Measurements from ENCODE around the gene POLH.

The POLH gene

DNA sequence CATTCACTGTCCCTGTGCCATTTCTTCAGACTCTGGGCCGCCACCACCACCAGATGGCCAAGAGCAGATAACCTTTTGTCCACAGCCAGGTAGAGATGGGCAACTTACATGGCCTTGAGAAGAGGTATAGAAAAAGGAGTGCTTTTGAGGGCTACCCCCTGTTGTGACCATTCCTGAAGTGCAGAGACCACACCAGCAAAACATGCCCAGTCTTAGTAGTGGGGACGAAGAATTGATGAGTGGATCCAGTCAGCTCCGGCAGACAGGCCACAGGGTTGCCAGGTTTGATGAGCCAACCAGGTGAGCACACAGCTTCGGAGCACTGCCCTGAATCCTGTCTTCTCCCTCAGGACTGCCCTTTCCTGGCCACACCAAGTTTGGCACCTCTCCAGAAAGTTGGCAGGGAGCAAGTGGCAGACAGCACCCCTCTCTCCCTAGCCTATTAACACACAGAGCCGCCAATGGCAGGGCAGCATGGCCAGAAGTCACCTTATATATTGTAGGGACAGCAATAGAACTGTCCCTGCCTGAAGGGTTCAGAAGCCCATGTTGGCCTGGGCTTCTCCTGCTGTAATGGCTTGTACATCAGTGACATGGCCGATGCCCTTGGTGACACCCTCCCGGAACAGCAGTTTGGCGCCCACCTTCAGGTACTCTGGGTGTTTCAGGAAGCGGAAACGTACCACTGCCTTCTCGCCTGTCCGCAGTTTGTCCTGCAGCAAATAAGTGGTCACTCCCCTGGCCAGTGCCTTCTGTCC lies 45.3 kb downstream of the POLH start:
- TF ChIP-seq, protein P1, sequence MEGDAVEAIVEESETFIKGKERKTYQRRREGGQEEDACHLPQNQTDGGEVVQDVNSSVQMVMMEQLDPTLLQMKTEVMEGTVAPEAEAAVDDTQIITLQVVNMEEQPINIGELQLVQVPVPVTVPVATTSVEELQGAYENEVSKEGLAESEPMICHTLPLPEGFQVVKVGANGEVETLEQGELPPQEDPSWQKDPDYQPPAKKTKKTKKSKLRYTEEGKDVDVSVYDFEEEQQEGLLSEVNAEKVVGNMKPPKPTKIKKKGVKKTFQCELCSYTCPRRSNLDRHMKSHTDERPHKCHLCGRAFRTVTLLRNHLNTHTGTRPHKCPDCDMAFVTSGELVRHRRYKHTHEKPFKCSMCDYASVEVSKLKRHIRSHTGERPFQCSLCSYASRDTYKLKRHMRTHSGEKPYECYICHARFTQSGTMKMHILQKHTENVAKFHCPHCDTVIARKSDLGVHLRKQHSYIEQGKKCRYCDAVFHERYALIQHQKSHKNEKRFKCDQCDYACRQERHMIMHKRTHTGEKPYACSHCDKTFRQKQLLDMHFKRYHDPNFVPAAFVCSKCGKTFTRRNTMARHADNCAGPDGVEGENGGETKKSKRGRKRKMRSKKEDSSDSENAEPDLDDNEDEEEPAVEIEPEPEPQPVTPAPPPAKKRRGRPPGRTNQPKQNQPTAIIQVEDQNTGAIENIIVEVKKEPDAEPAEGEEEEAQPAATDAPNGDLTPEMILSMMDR (IDR thresholded peaks at IDR 0.05; ENCODE audit: low read depth, low read length, poor library complexity, severe bottlenecking) = no peak
- Histone ChIP-seq H3K79me2 (ENCODE audit: control insufficient read depth, low read length) (peaks cover 2% of the 10 kb centered on the region; the same call in 1 of the 2 replicates), H3F3A (ENCODE audit: control insufficient read depth, insufficient read depth) (peaks cover 26% of the 10 kb centered on the region), H3K36me3 (ENCODE audit: control insufficient read depth, low read length) (peaks cover 74% of the 10 kb centered on the region), H3K27ac (ENCODE audit: low read depth, low read length) (no peak overlapping the region), H4K20me1 (ENCODE audit: control insufficient read depth, insufficient read depth, low read depth, low read length) (no peaks in the 10 kb centered on the region), H3K4me1 (ENCODE audit: control insufficient read depth, low read length) (no peaks in the 10 kb centered on the region), H3K9me3 (ENCODE audit: control insufficient read depth, insufficient read depth, low read length) (no peaks in the 10 kb centered on the region), H3K27me3 (ENCODE audit: control insufficient read depth, low read length) (no peaks in the 10 kb centered on the region), H3K4me2 (ENCODE audit: low read length) (no peak overlapping the region), H3K4me3 (ENCODE audit: low read length) (no peak overlapping the region), H3K9me2 (replicated peaks; ENCODE audit: control insufficient read depth, low read length) (no peaks in the 10 kb centered on the region)

DNA sequence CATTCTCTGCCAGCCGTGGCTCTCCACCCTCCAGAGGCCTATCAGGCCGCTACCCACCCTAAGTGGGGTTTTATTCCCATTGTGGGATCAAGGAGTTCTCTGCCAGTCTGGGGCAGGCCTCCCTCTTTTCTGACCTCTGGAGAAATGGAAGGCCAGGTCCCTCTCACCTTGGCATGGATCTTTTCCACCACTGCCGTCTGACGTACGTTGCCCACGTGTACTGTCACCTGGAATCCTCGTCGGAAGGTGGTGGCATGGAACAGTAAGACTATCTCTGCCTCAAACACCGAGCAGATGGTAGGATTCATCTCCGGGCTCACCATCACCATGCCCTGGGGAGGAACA lies 45.8 kb downstream of the POLH start:
- Histone ChIP-seq H3K79me2 (ENCODE audit: control insufficient read depth, low read length) (peaks cover 5% of the 10 kb centered on the region), H3K36me3 (ENCODE audit: control insufficient read depth, low read length) (peaks cover 75% of the 10 kb centered on the region), H4K20me1 (ENCODE audit: control insufficient read depth, insufficient read depth, low read depth, low read length) (no peaks in the 10 kb centered on the region)

DNA sequence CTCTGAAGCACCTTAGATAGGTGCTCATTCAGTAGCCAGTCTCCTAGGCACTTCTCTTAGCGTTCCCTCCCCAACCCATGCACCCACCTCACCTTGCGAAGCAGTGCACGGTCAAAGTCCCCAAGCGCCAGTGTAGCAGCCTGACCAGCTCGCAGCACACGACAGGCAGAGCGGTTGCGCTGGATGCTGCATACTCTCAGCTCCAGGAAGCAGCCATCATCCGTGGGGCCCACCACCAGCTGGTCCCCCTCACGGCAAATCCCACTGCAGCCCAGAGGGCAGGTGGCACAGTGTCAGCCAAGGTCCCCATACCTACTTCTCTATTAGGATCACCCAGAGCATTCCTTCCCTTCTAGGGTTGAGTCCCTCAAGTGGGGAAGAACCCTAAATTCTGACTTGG lies 46.6 kb downstream of the POLH start:
- H3K27me3 ChIP-seq (ENCODE audit: control insufficient read depth, low read length) = no peaks in the 10 kb centered on the region
- H3K27ac ChIP-seq (ENCODE audit: low read depth, low read length) = no peak overlapping the region
- TF ChIP-seq, protein P1 (IDR thresholded peaks at IDR 0.05; ENCODE audit: low read depth, low read length, poor library complexity, severe bottlenecking) = no peak
- no peak for TF ChIP-seq EZH2phosphoT487 (IDR thresholded peaks at IDR 0.05; ENCODE audit: borderline replicate concordance, low read length)
- H3K9me2 ChIP-seq (replicated peaks; ENCODE audit: control insufficient read depth, low read length) = no peaks in the 10 kb centered on the region
- H3K4me3 ChIP-seq (ENCODE audit: low read length) = no peak overlapping the region
- H3K4me1 ChIP-seq (ENCODE audit: control insufficient read depth, low read length) = peaks cover 7% of the 10 kb centered on the region
- H3K79me2 ChIP-seq (ENCODE audit: control insufficient read depth, low read length) = peaks cover 12% of the 10 kb centered on the region
- H3K4me2 ChIP-seq (ENCODE audit: low read length) = no peak overlapping the region
- H4K20me1 ChIP-seq (ENCODE audit: control insufficient read depth, insufficient read depth, low read depth, low read length) = no peaks in the 10 kb centered on the region
- peaks cover 80% of the 10 kb centered on the region for H3K36me3 ChIP-seq (ENCODE audit: control insufficient read depth, low read length)
- H3F3A ChIP-seq (ENCODE audit: control insufficient read depth, insufficient read depth) = peaks cover 21% of the 10 kb centered on the region
- H3K9me3 ChIP-seq (ENCODE audit: control insufficient read depth, insufficient read depth, low read length) = no peaks in the 10 kb centered on the region

More for the DNA sequence above, 45.8 kb downstream of the POLH start:
- Histone ChIP-seq H3F3A (ENCODE audit: control insufficient read depth, insufficient read depth) (peaks cover 21% of the 10 kb centered on the region), H3K27ac (ENCODE audit: low read depth, low read length) (no peak overlapping the region), H3K4me1 (ENCODE audit: control insufficient read depth, low read length) (no peaks in the 10 kb centered on the region; the same call in 1 of the 2 replicates), H3K27me3 (ENCODE audit: control insufficient read depth, low read length) (no peaks in the 10 kb centered on the region), H3K9me3 (ENCODE audit: control insufficient read depth, insufficient read depth, low read length) (no peaks in the 10 kb centered on the region), H3K4me3 (ENCODE audit: low read length) (no peak overlapping the region), H3K9me2 (replicated peaks; ENCODE audit: control insufficient read depth, low read length) (no peaks in the 10 kb centered on the region), H3K4me2 (ENCODE audit: low read length) (no peak overlapping the region)
- TF ChIP-seq EZH2phosphoT487 (IDR thresholded peaks at IDR 0.05; ENCODE audit: borderline replicate concordance, low read length) = no peak
- TF ChIP-seq, protein P1 (IDR thresholded peaks at IDR 0.05; ENCODE audit: low read depth, low read length, poor library complexity, severe bottlenecking) = no peak

Data from DOHH2 (cell line).